HG03521 (cell line): ENCODE measurements around the gene GPR146.

Experiments used
- ATAC-seq: cut with Tn5 transposase; IDR thresholded peaks from one replicate; pipeline ENCODE4 v1.9.1; 2021; ENCODE audit warnings: mild to moderate bottlenecking, moderate library complexity; ENCODE audit not compliant: unreplicated experiment

GPR146 gene

GRCh38 chr7:1041551-1042491, 2.5 kb upstream of the GPR146 start:
- ATAC-seq = no peak

GRCh38 chr7:1042492-1042833, 1.9 kb upstream of the GPR146 start:
- no peak for ATAC-seq

- no peak for ATAC-seq
Measured at GRCh38 chr7:1043552-1044188, 676 bp upstream of the GPR146 start.

- no peak for ATAC-seq
Measured at GRCh38 chr7:1045069-1046063, 1.0 kb downstream of the GPR146 start.

GRCh38 chr7:1046722-1047679, 2.7 kb downstream of the GPR146 start:
- no peak for ATAC-seq

GRCh38 chr7:1049006-1049741, 4.8 kb downstream of the GPR146 start:
- no peak for ATAC-seq

GRCh38 chr7:1049801-1050200, 5.5 kb downstream of the GPR146 start:
- no peak for ATAC-seq

- ATAC-seq = no peak
Measured at GRCh38 chr7:1050254-1050906, 6.0 kb downstream of the GPR146 start.

- no peak for ATAC-seq
Measured at GRCh38 chr7:1050956-1051690, 6.8 kb downstream of the GPR146 start.

- no peak for ATAC-seq
Measured at GRCh38 chr7:1052031-1052818, 7.9 kb downstream of the GPR146 start.

- ATAC-seq = no peak
Measured at GRCh38 chr7:1053002-1053411, 8.7 kb downstream of the GPR146 start.

GRCh38 chr7:1053816-1054370, 9.5 kb downstream of the GPR146 start:
- no peak for ATAC-seq

- ATAC-seq = no peak
Measured at GRCh38 chr7:1054438-1054837, 10.1 kb downstream of the GPR146 start.

- no peak for ATAC-seq
Measured at GRCh38 chr7:1054861-1055450, 10.6 kb downstream of the GPR146 start.

- ATAC-seq = no peak
Measured at GRCh38 chr7:1055491-1055955, 11.2 kb downstream of the GPR146 start.

- ATAC-seq = no peak
Measured at GRCh38 chr7:1055956-1056784, 11.8 kb downstream of the GPR146 start.
